CD8-positive, alpha-beta memory T cell (primary cell): Measurements from ENCODE around the gene PCGF1. TPM values are rescaled to one million over a fixed set of nuclear protein-coding genes. Genes with fewer than 3 reads are reported as not detected.
"Not testable (repeated sequence)": the region's sequence is repeated elsewhere in the genome, so short reads cannot be mapped to it uniquely, and the experiment has no call there.

Experiments
- CTCF ChIA-PET: fragments of 350-600 bp; sonication (Branson Sonifier 250); formaldehyde crosslinking; loops from one replicate; lab custom pipeline; 2021; ENCODE audit warnings: antibody characterized with exemption; lab: Charles Lee
- POLR2A ChIA-PET: fragments of 350-600 bp; sonication (Branson Sonifier 250); formaldehyde crosslinking; loops from one replicate; lab custom pipeline; 2021; ENCODE audit warnings: antibody characterized with exemption; lab: Charles Lee
- DNase-seq, 5 donors: peaks; one replicate each; pipeline versions ENCODE4 v3.0.0 to v3.0.0-alpha.2; 2020 to 2022; ENCODE audit warnings: mixed read lengths in 1 of 5
- H3K27ac ChIP-seq: one replicate; pipeline ENCODE4 v1.7.0; 2013; ENCODE audit warnings: low read depth, mild to moderate bottlenecking, low read length, moderate library complexity
- H3K27me3 ChIP-seq: 2 replicates; pipeline ENCODE4 v1.7.0; 2013; ENCODE audit warnings: low read length, mild to moderate bottlenecking; ENCODE audit not compliant: insufficient read depth, poor library complexity, severe bottlenecking
- H3K36me3 ChIP-seq: 2 replicates; pipeline ENCODE4 v1.7.0; 2013; ENCODE audit warnings: mild to moderate bottlenecking, low read length, moderate library complexity; ENCODE audit not compliant: insufficient read depth
- H3K4me1 ChIP-seq: 2 replicates; pipeline ENCODE4 v1.7.0; 2013; ENCODE audit warnings: mild to moderate bottlenecking, low read length, moderate library complexity; ENCODE audit not compliant: insufficient read depth
- H3K4me3 ChIP-seq: 2 replicates; pipeline ENCODE4 v1.7.0; 2013; ENCODE audit warnings: mild to moderate bottlenecking, low read length
- H3K9me3 ChIP-seq: 2 replicates; pipeline ENCODE4 v1.7.0; 2013; ENCODE audit warnings: mild to moderate bottlenecking, low read length
- H3K27ac Mint-ChIP-seq, 8 donors: one replicate each; pipeline ENCODE4 v1.8.0; 2020 to 2021; ENCODE audit warnings: mixed read lengths in 8 of 8, mild to moderate bottlenecking in 6 of 8, inconsistent platforms in 3 of 8, moderate library complexity in 3 of 8
- H3K27me3 Mint-ChIP-seq, 2 donors: one replicate each; pipeline ENCODE4 v1.8.0; 2020 to 2021; ENCODE audit warnings: mixed read lengths in 2 of 2, mild to moderate bottlenecking in 1 of 2, moderate library complexity in 1 of 2
- H3K36me3 Mint-ChIP-seq, 3 donors: one replicate each; pipeline ENCODE4 v1.8.0; 2020 to 2021; ENCODE audit warnings: mixed read lengths in 3 of 3, inconsistent platforms in 1 of 3, mild to moderate bottlenecking in 1 of 3
- H3K4me1 Mint-ChIP-seq, 3 donors: one replicate each; pipeline ENCODE4 v1.8.0; 2020 to 2021; ENCODE audit warnings: mixed read lengths in 3 of 3, inconsistent platforms in 1 of 3, mild to moderate bottlenecking in 1 of 3
- H3K4me3 Mint-ChIP-seq, 7 donors: one replicate each; pipeline ENCODE4 v1.8.0; 2020 to 2021; ENCODE audit warnings: mixed read lengths in 7 of 7, mild to moderate bottlenecking in 6 of 7, moderate library complexity in 4 of 7, inconsistent platforms in 2 of 7
- H3K9me3 Mint-ChIP-seq, 5 donors: one replicate each; pipeline ENCODE4 v1.8.0; 2020 to 2022; ENCODE audit warnings: mixed read lengths in 5 of 5, mild to moderate bottlenecking in 3 of 5, moderate library complexity in 2 of 5, inconsistent platforms in 1 of 5
- polyA plus RNA-seq: library from polyadenylated mRNA; unstranded; fragments of 300-500 nt; fragmentation: Illumina TruSeq; gene quantifications from one replicate; pipeline ENCODE4 v1.2.3, GENCODE V29; 2021
- total RNA-seq, 2 experiments: library from RNA; stranded (reverse); gene quantifications; one replicate each; pipeline ENCODE4 v1.2.3, GENCODE V29; 2021

Gene PCGF1
- total and polyA plus RNA-seq, 3 experiments from 2014 or later = 17.2 to 38.7 (median 29.6) TPM

GRCh38 chr2:74491648-74492544 is 15.6 kb downstream of the PCGF1 start:
- Histone ChIP-seq H3K36me3 (peaks cover 31% of the 10 kb centered on the region), H3K4me1 (no peaks in the 10 kb centered on the region), H3K27ac (no peak overlapping the region), H3K9me3 (no peaks in the 10 kb centered on the region), H3K27me3 (no peaks in the 10 kb centered on the region), H3K4me3 (no peak overlapping the region)
- Mint-ChIP-seq H3K36me3 (peaks cover 7 to 64% (median 17%) of the 10 kb centered on the region in 3 donors), H3K4me1 (peaks cover 0 to 1% (median 0%) of the 10 kb centered on the region in 3 donors), H3K9me3 (no peaks in the 10 kb centered on the region), H3K4me3 (no peak overlapping the region), H3K27me3 (no peaks in the 10 kb centered on the region), H3K27ac (no peak overlapping the region)
- no peak for DNase-seq
- POLR2A ChIA-PET = no interaction called here
- CTCF ChIA-PET = interaction anchor here (0.9 kb wide), 1 partner anchor 9 kb away, joined by 5 read pairs; the partner anchor contains the start of genes CCDC142 and TTC31

GRCh38 chr2:74489906-74490305 is 17.6 kb downstream of the PCGF1 start:
- H3K27me3 ChIP-seq = no peaks in the 10 kb centered on the region
- ChIA-PET POLR2A (interaction anchor here (0.6 kb wide), 1 partner anchor 29 kb away, joined by 7 read pairs; no protein-coding TSS in a partner anchor), CTCF (interaction anchor here (1.1 to 1.3 kb wide), 3 partner anchors 10 to 55 kb away, joined by 3 to 4 read pairs (median 3); no protein-coding TSS in a partner anchor)
- H3K4me3 Mint-ChIP-seq = no peak overlapping the region
- no peaks in the 10 kb centered on the region for H3K9me3 ChIP-seq
- H3K27ac Mint-ChIP-seq = no peak overlapping the region
- H3K4me3 ChIP-seq = no peak overlapping the region
- no peak overlapping the region for H3K27ac ChIP-seq
- H3K27me3 Mint-ChIP-seq = no peaks in the 10 kb centered on the region
- DNase-seq = no peak
- H3K4me1 ChIP-seq = no peaks in the 10 kb centered on the region
- peaks cover 2 to 10% (median 4%) of the 10 kb centered on the region in 3 donors for H3K4me1 Mint-ChIP-seq
- H3K36me3 Mint-ChIP-seq = peaks cover 7 to 80% (median 20%) of the 10 kb centered on the region in 3 donors
- H3K36me3 ChIP-seq = peaks cover 35% of the 10 kb centered on the region
- H3K9me3 Mint-ChIP-seq = no peaks in the 10 kb centered on the region

GRCh38 chr2:74488643-74489481 is 18.6 kb downstream of the PCGF1 start:
- H3K27ac ChIP-seq = no peak overlapping the region
- H3K27ac Mint-ChIP-seq = no peak overlapping the region
- DNase-seq = no peak
- H3K36me3 ChIP-seq = peaks cover 35% of the 10 kb centered on the region
- H3K4me3 Mint-ChIP-seq = no peak overlapping the region
- H3K9me3 Mint-ChIP-seq = no peaks in the 10 kb centered on the region
- H3K36me3 Mint-ChIP-seq = peaks cover 7 to 76% (median 21%) of the 10 kb centered on the region in 3 donors
- ChIA-PET CTCF (interaction anchor here (1.1 to 1.3 kb wide), 3 partner anchors 12 to 43 kb away, joined by 3 to 4 read pairs (median 4); no protein-coding TSS in a partner anchor), POLR2A (interaction anchor here (0.6 kb wide), 2 partner anchors 11 to 37 kb away, joined by 3 to 4 read pairs; no protein-coding TSS in a partner anchor)
- no peaks in the 10 kb centered on the region for H3K4me1 ChIP-seq
- H3K4me3 ChIP-seq = no peak overlapping the region
- H3K27me3 ChIP-seq = no peaks in the 10 kb centered on the region
- H3K27me3 Mint-ChIP-seq = no peaks in the 10 kb centered on the region
- peaks cover 4 to 15% (median 10%) of the 10 kb centered on the region in 3 donors for H3K4me1 Mint-ChIP-seq
- no peaks in the 10 kb centered on the region for H3K9me3 ChIP-seq

DNA sequence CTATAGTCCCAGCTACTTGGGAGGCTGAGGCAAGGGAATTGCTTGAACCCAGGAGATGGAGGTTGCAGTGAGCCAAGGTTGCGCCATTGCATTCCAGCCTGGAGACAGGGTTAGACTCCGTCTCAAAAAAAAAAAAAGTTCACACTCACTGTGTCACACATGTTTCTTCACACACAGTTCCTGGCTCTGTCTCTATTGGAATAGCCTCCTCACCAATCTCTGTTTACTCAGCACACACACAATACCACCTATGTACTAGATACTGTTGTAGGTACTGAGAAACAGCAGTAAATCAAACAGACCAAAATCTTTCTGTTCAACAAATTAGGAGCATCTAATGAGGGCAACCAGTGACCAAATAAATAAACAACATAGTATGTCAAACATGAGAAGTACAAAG is 21.4 kb downstream of the PCGF1 start:
- Histone ChIP-seq H3K36me3 (peaks cover 20% of the 10 kb centered on the region), H3K4me1 (peaks cover 16% of the 10 kb centered on the region), H3K4me3 (no peak overlapping the region), H3K27me3 (no peaks in the 10 kb centered on the region), H3K9me3 (no peaks in the 10 kb centered on the region), H3K27ac (no peak overlapping the region)
- H3K36me3 Mint-ChIP-seq = peaks cover 4 to 61% (median 11%) of the 10 kb centered on the region in 3 donors
- H3K27me3 Mint-ChIP-seq = no peaks in the 10 kb centered on the region
- H3K27ac Mint-ChIP-seq = no peak overlapping the region
- ChIA-PET CTCF (no interaction called here), POLR2A (no interaction called here)
- H3K4me3 Mint-ChIP-seq = peak overlapping the region in 1 of 7 donors; percentile 10
- no peak for DNase-seq
- peaks cover 20 to 39% (median 28%) of the 10 kb centered on the region in 3 donors for H3K4me1 Mint-ChIP-seq
- no peaks in the 10 kb centered on the region for H3K9me3 Mint-ChIP-seq

DNA sequence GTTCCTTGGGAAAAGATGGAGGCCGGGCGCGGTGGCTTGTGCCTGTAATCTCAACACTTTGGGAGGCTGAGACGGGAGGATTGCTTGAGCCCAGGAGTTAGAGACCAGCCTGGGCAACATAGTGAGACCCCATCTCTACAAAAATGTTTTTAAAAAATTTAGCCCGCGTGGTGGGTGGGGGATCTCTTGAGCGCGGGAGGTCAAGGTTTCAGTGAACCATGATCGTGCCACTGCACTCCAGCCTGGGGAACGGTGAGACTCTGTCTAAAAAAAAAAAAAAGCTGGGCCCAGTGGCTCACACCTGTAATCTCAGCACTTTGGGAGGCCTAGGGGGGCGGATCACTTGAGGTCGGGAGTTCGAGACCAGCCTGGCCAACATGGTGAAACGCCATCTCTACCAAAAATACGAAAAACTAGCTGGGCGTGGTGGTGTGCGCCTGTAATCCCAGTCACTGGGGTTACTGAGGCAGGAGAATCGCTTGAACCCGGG is 23.8 kb downstream of the PCGF1 start:
- CTCF ChIA-PET = interaction anchor here (0.9 to 5.6 kb wide), 18 partner anchors 8 to 232 kb away, joined by 3 to 83 read pairs (median 8); partner anchors contain the start of genes AUP1, HTRA2, INO80B and LBX2
- peaks cover 25% of the 10 kb centered on the region for H3K4me1 ChIP-seq
- peaks cover 0 to 55% (median 9%) of the 10 kb centered on the region in 3 donors for H3K36me3 Mint-ChIP-seq
- not testable (repeated sequence) for H3K9me3 ChIP-seq, H3K9me3 Mint-ChIP-seq, H3K27me3 Mint-ChIP-seq, H3K27me3 ChIP-seq, DNase-seq
- H3K4me1 Mint-ChIP-seq = peaks cover 32 to 56% (median 45%) of the 10 kb centered on the region in 3 donors
- H3K27ac Mint-ChIP-seq = peak overlapping the region; percentile 3 to 100 (median 100)
- H3K4me3 Mint-ChIP-seq = peak overlapping the region; percentile 98 to 100 (median 100)
- H3K36me3 ChIP-seq = peaks cover 18% of the 10 kb centered on the region
- peak overlapping the region; percentile 99 for H3K4me3 ChIP-seq
- H3K27ac ChIP-seq = peak overlapping the region; percentile 89
- POLR2A ChIA-PET = interaction anchor here (0.8 to 3.9 kb wide), 4 partner anchors 11 to 48 kb away, joined by 3 to 56 read pairs (median 33); partner anchors contain the start of genes INO80B, MRPL53 and WBP1

GRCh38 chr2:74482801-74483674 is 24.5 kb downstream of the PCGF1 start, which contains the start of the genes CCDC142 and TTC31:
Gene CCDC142 (minus strand): TSS chr2:74482998. CDS start chr2:74482837, 161 bp downstream.
Gene TTC31 (plus strand): TSS chr2:74483081. CDS start chr2:74483096, 15 bp downstream.
- H3K9me3 ChIP-seq = no peaks in the 10 kb centered on the region
- peaks cover 0 to 51% (median 9%) of the 10 kb centered on the region in 3 donors for H3K36me3 Mint-ChIP-seq
- peak; percentile 87 to 96 (median 93) for DNase-seq
- CTCF ChIA-PET = interaction anchor here (0.6 to 5.6 kb wide), 27 partner anchors 9 to 234 kb away, joined by 3 to 83 read pairs (median 5); partner anchors contain the start of genes AUP1, DQX1, HTRA2 and INO80B
- no peaks in the 10 kb centered on the region for H3K9me3 Mint-ChIP-seq
- H3K27ac ChIP-seq = peak within 1 kb of the TSS; percentile 89
- no peaks in the 10 kb centered on the region for H3K27me3 ChIP-seq
- H3K36me3 ChIP-seq = peaks cover 13% of the 10 kb centered on the region
- peaks cover 32 to 56% (median 45%) of the 10 kb centered on the region in 3 donors for H3K4me1 Mint-ChIP-seq
- peak within 1 kb of the TSS; percentile 95 to 100 (median 100) for H3K27ac Mint-ChIP-seq
- H3K4me1 ChIP-seq = peaks cover 25% of the 10 kb centered on the region
- POLR2A ChIA-PET = interaction anchor here (0.6 to 3.9 kb wide), 9 partner anchors 10 to 643 kb away, joined by 3 to 56 read pairs (median 5); partner anchors contain the start of genes AUP1, DQX1, HTRA2 and INO80B
- H3K4me3 ChIP-seq = peak within 1 kb of the TSS; percentile 99
- peak within 1 kb of the TSS; percentile 98 to 100 (median 100) for H3K4me3 Mint-ChIP-seq
- no peaks in the 10 kb centered on the region for H3K27me3 Mint-ChIP-seq
